ENCODE measurements around the gene MLF2. TPM values are rescaled to one million over a fixed set of nuclear protein-coding genes. Genes with fewer than 3 reads are reported as not detected.

The MLF2 gene
- total RNA-seq, 1 experiment from 2014 or later, result 175 TPM

DNA sequence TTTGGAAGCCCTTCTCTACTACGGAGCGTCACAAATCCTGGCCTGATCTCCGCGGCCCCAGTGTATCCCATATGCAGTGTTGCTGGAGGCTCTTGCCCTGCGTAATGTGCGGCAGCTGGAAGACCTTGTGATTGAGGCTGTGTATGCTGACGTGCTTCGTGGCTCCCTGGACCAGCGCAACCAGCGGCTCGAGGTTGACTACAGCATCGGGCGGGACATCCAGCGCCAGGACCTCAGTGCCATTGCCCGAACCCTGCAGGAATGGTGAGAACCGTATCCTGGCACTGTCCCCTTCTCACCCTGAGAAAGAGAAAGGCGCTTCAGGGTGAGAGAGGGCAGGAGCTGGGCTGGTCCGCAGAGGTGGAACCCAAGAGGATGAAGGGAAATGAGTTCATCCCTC lies 23.8 kb downstream of the MLF2 start:
- Histone ChIP-seq H3K9me3 (ENCODE audit: control insufficient read depth, insufficient read depth, low read depth, low read length) (no peaks in the 10 kb centered on the region), H3K4me1 (ENCODE audit: control insufficient read depth, insufficient read depth, low read length) (0 out of 2 replicates have a peak, but pooled peaks cover 3% of the 10 kb centered on the region), H3K27ac (ENCODE audit: low read length) (no peak overlapping the region), H3K36me3 (ENCODE audit: control insufficient read depth, insufficient read depth, low read length) (no peaks in the 10 kb centered on the region), H3K27me3 (ENCODE audit: control insufficient read depth, insufficient read depth, low read length) (no peaks in the 10 kb centered on the region), H3K4me3 (ENCODE audit: low read depth in 2 of 2, low read length in 2 of 2) (no peak overlapping the region)
- intact Hi-C loops (cut with micrococcal nuclease; ENCODE audit: unreplicated experiment) (no loop called here), in situ Hi-C loops (cut with HindIII; ENCODE audit: low pct_unique_long_range_greater_than_20kb, low sequenced_read_pairs) (no loop called here)
- TF ChIP-seq, protein P1, sequence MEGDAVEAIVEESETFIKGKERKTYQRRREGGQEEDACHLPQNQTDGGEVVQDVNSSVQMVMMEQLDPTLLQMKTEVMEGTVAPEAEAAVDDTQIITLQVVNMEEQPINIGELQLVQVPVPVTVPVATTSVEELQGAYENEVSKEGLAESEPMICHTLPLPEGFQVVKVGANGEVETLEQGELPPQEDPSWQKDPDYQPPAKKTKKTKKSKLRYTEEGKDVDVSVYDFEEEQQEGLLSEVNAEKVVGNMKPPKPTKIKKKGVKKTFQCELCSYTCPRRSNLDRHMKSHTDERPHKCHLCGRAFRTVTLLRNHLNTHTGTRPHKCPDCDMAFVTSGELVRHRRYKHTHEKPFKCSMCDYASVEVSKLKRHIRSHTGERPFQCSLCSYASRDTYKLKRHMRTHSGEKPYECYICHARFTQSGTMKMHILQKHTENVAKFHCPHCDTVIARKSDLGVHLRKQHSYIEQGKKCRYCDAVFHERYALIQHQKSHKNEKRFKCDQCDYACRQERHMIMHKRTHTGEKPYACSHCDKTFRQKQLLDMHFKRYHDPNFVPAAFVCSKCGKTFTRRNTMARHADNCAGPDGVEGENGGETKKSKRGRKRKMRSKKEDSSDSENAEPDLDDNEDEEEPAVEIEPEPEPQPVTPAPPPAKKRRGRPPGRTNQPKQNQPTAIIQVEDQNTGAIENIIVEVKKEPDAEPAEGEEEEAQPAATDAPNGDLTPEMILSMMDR (IDR thresholded peaks at IDR 0.05), result no peak
- no peak for TF ChIP-seq SIN3A (IDR thresholded peaks at IDR 0.05; ENCODE audit: borderline replicate concordance, insufficient read depth, low read depth, low read length)
- no peak for TF ChIP-seq TCF7L2 (IDR thresholded peaks at IDR 0.05; ENCODE audit: low read depth, low read length)
- ATAC-seq, result no peak
- ChIA-PET POLR2A (no interaction called here), CTCF (no interaction called here)
- no TSS peak for BruUV-seq (replicated peaks)
- DNase-seq (ENCODE audit: low read depth, low spot score), result no peak

DNA sequence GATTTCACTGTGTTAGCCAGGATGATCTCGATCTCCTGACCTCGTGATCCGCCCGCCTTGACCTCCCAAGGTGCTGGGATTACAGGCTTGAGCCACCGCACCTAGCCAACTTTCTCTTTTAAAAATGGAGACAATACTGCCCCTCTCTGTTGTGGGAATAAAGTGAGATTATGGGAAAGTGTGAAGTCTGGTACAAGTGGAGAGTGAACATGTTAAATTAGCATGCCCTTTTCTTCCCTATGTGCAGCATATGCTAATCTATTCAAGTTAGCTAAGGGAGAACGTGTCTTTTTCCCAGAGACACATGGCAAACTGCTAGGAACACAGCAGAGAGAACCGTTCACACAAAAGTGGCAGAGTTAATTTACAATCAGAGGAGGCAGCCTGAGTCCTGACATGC lies 27.6 kb downstream of the MLF2 start:
- ATAC-seq (no peak), DNase-seq (ENCODE audit: low read depth, low spot score) (no peak)
- ChIA-PET POLR2A (no interaction called here), CTCF (no interaction called here)
- no peaks in the 10 kb centered on the region for H3K9me3 ChIP-seq (ENCODE audit: control insufficient read depth, insufficient read depth, low read depth, low read length)
- H3K27me3 ChIP-seq (ENCODE audit: control insufficient read depth, insufficient read depth, low read length), result no peaks in the 10 kb centered on the region
- peaks cover 3% of the 10 kb centered on the region; the same call in 1 of the 2 replicates for H3K36me3 ChIP-seq (ENCODE audit: control insufficient read depth, insufficient read depth, low read length)
- BruUV-seq (replicated peaks), result TSS peak; percentile 91
- TF ChIP-seq SIN3A (IDR thresholded peaks at IDR 0.05; ENCODE audit: borderline replicate concordance, insufficient read depth, low read depth, low read length) (no peak), POLR2AphosphoS5 (IDR thresholded peaks at IDR 0.05; ENCODE audit: low read depth, low read length) (no peak), TCF7L2 (IDR thresholded peaks at IDR 0.05; ENCODE audit: low read depth, low read length) (no peak)
- TF ChIP-seq, protein P2, sequence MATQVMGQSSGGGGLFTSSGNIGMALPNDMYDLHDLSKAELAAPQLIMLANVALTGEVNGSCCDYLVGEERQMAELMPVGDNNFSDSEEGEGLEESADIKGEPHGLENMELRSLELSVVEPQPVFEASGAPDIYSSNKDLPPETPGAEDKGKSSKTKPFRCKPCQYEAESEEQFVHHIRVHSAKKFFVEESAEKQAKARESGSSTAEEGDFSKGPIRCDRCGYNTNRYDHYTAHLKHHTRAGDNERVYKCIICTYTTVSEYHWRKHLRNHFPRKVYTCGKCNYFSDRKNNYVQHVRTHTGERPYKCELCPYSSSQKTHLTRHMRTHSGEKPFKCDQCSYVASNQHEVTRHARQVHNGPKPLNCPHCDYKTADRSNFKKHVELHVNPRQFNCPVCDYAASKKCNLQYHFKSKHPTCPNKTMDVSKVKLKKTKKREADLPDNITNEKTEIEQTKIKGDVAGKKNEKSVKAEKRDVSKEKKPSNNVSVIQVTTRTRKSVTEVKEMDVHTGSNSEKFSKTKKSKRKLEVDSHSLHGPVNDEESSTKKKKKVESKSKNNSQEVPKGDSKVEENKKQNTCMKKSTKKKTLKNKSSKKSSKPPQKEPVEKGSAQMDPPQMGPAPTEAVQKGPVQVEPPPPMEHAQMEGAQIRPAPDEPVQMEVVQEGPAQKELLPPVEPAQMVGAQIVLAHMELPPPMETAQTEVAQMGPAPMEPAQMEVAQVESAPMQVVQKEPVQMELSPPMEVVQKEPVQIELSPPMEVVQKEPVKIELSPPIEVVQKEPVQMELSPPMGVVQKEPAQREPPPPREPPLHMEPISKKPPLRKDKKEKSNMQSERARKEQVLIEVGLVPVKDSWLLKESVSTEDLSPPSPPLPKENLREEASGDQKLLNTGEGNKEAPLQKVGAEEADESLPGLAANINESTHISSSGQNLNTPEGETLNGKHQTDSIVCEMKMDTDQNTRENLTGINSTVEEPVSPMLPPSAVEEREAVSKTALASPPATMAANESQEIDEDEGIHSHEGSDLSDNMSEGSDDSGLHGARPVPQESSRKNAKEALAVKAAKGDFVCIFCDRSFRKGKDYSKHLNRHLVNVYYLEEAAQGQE (IDR thresholded peaks at IDR 0.05; ENCODE audit: insufficient read depth in 1 of 2, low read depth in 2 of 2, low read length in 1 of 2), result no peak
- TF ChIP-seq, protein P1 (IDR thresholded peaks at IDR 0.05), result no peak
- H3K4me3 ChIP-seq (ENCODE audit: low read depth in 2 of 2, low read length in 2 of 2), result no peak overlapping the region
- intact Hi-C loops (cut with micrococcal nuclease; ENCODE audit: unreplicated experiment), result no loop called here
- in situ Hi-C loops (cut with HindIII; ENCODE audit: low pct_unique_long_range_greater_than_20kb, low sequenced_read_pairs), result no loop called here
- peaks cover 3% of the 10 kb centered on the region; the same call in 1 of the 2 replicates for H3K4me1 ChIP-seq (ENCODE audit: control insufficient read depth, insufficient read depth, low read length)
- no peak overlapping the region for H3K27ac ChIP-seq (ENCODE audit: low read length)
